HepG2 (cell line): Measurements from ENCODE around the gene MBTPS1.

ENCODE experiments used
- BCL6 ChIP-seq: IDR thresholded peaks from 2 replicates; pipeline ENCODE4 v1.6.1; 2016; ENCODE audit warnings: missing genetic modification reagents, missing compliant biosample characterization
- BRCA1 ChIP-seq: sonication (generic); formaldehyde crosslinking; IDR thresholded peaks from 2 replicates; pipeline ENCODE4 v1.4.0; 2020; ENCODE audit warnings: missing genetic modification reagents
- EP300 ChIP-seq, 3 experiments: sonication (generic) in 1 of 3; formaldehyde crosslinking in 1 of 3; IDR thresholded peaks; 2 replicates each; pipeline versions ENCODE4 v1.5.1 to v1.6.1; 2011 to 2020; ENCODE audit warnings: low read depth in 2 of 3, low read length in 2 of 3, borderline replicate concordance in 1 of 3, improper control_type of control experiment in 1 of 3, mild to moderate bottlenecking in 1 of 3, missing genetic modification reagents in 1 of 3, moderate library complexity in 1 of 3
- POLR2A ChIP-seq, 2 experiments: IDR thresholded peaks; 2 replicates each; pipeline ENCODE4 v1.6.1; 2011; ENCODE audit warnings: low read depth in 2 of 2, low read length in 2 of 2, mild to moderate bottlenecking in 1 of 2, moderate library complexity in 1 of 2; ENCODE audit not compliant: insufficient read depth in 1 of 2
- POLR2AphosphoS5 ChIP-seq: IDR thresholded peaks from 2 replicates; pipeline ENCODE4 v1.6.1; 2012; ENCODE audit warnings: low read depth, low read length
- STAT5B ChIP-seq: sonication (generic); formaldehyde crosslinking; IDR thresholded peaks from 2 replicates; pipeline ENCODE4 v1.4.0; 2020; ENCODE audit warnings: missing genetic modification reagents
- TF ChIP-seq, protein P1 (sequence below): sonication (generic); formaldehyde crosslinking; IDR thresholded peaks from 2 replicates; pipeline ENCODE4 v1.5.0; 2020; ENCODE audit warnings: mild to moderate bottlenecking, missing genetic modification reagents, moderate library complexity
- TF ChIP-seq, protein P2 (sequence below): fragments of 450-650 bp; IDR thresholded peaks from 2 replicates; pipeline ENCODE4 v1.6.1; 2017; ENCODE audit warnings: mild to moderate bottlenecking
- TF ChIP-seq, protein P3 (sequence below): IDR thresholded peaks from 2 replicates; pipeline ENCODE4 v1.6.1; 2016; ENCODE audit warnings: low read depth

DNA sequence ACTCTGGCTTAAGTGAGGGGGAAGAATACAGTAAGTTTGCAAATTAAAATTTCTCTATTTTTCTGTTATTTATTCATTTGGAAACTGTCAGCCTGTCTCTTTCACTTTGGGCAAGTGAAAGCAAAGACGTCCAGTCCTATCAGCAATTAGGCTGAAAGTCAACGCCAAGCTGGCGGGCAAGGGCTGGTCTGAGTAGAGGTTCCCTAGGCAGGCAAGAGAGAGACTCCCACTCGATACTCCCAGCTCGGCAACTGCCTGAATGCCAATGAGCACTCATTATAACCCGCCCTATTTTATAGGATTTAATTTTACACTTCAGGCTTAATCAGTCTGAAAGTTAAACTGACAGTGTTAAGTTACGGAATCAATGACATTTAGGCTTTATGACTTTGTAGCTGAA is 59.8 kb downstream of the MBTPS1 start:
- TF ChIP-seq, protein P1, sequence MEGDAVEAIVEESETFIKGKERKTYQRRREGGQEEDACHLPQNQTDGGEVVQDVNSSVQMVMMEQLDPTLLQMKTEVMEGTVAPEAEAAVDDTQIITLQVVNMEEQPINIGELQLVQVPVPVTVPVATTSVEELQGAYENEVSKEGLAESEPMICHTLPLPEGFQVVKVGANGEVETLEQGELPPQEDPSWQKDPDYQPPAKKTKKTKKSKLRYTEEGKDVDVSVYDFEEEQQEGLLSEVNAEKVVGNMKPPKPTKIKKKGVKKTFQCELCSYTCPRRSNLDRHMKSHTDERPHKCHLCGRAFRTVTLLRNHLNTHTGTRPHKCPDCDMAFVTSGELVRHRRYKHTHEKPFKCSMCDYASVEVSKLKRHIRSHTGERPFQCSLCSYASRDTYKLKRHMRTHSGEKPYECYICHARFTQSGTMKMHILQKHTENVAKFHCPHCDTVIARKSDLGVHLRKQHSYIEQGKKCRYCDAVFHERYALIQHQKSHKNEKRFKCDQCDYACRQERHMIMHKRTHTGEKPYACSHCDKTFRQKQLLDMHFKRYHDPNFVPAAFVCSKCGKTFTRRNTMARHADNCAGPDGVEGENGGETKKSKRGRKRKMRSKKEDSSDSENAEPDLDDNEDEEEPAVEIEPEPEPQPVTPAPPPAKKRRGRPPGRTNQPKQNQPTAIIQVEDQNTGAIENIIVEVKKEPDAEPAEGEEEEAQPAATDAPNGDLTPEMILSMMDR = no peak
- TF ChIP-seq, protein P2, sequence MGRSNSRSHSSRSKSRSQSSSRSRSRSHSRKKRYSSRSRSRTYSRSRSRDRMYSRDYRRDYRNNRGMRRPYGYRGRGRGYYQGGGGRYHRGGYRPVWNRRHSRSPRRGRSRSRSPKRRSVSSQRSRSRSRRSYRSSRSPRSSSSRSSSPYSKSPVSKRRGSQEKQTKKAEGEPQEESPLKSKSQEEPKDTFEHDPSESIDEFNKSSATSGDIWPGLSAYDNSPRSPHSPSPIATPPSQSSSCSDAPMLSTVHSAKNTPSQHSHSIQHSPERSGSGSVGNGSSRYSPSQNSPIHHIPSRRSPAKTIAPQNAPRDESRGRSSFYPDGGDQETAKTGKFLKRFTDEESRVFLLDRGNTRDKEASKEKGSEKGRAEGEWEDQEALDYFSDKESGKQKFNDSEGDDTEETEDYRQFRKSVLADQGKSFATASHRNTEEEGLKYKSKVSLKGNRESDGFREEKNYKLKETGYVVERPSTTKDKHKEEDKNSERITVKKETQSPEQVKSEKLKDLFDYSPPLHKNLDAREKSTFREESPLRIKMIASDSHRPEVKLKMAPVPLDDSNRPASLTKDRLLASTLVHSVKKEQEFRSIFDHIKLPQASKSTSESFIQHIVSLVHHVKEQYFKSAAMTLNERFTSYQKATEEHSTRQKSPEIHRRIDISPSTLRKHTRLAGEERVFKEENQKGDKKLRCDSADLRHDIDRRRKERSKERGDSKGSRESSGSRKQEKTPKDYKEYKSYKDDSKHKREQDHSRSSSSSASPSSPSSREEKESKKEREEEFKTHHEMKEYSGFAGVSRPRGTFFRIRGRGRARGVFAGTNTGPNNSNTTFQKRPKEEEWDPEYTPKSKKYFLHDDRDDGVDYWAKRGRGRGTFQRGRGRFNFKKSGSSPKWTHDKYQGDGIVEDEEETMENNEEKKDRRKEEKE = no peak
- no peak for TF ChIP-seq STAT5B (CRISPR knock-in tag)
- no peak for TF ChIP-seq EP300 (IDR thresholded peaks at IDR 0.05; ENCODE audit: low read depth in 2 of 2, low read length in 2 of 2)
- TF ChIP-seq EP300 (CRISPR knock-in tag; IDR thresholded peaks at IDR 0.05; ENCODE audit: borderline replicate concordance) = no peak
- no peak for TF ChIP-seq POLR2AphosphoS5
- TF ChIP-seq POLR2A (IDR thresholded peaks at IDR 0.05; ENCODE audit: insufficient read depth in 1 of 2, low read depth in 2 of 2, low read length in 2 of 2) = no peak
- no peak for TF ChIP-seq BCL6 (CRISPR knock-in tag)
- TF ChIP-seq BRCA1 (CRISPR knock-in tag) = no peak
- TF ChIP-seq, protein P3, sequence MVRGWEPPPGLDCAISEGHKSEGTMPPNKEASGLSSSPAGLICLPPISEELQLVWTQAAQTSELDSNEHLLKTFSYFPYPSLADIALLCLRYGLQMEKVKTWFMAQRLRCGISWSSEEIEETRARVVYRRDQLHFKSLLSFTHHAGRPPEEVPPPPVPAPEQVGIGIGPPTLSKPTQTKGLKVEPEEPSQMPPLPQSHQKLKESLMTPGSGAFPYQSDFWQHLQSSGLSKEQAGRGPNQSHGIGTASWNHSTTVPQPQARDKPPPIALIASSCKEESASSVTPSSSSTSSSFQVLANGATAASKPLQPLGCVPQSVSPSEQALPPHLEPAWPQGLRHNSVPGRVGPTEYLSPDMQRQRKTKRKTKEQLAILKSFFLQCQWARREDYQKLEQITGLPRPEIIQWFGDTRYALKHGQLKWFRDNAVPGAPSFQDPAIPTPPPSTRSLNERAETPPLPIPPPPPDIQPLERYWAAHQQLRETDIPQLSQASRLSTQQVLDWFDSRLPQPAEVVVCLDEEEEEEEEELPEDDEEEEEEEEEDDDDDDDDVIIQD = no peak
